Endothelial cell of umbilical vein (primary cell): Measurements from ENCODE around the gene SLF2. TPM values are rescaled to one million over a fixed set of nuclear protein-coding genes. Genes with fewer than 3 reads are reported as not detected.

ENCODE experiments used
- BruUV-seq: library from RNA; stranded (reverse); fragments of 400-500 nt; replicated peaks from 2 replicates; lab custom pipeline; 2021; lab: Mats Ljungman, UMichigan
- CTCF ChIA-PET: fragments of 300-600, 350-600 bp; sonication (Branson Sonifier 250); formaldehyde crosslinking; loops from one replicate; lab custom pipeline; 2021; ENCODE audit warnings: antibody characterized with exemption, inconsistent platforms; lab: Charles Lee
- POLR2A ChIA-PET: fragments of 300-600, 350-600 bp; sonication (Branson Sonifier 250); formaldehyde crosslinking; loops from one replicate; lab custom pipeline; 2021; ENCODE audit warnings: antibody characterized with exemption, inconsistent platforms; lab: Charles Lee
- DNase-seq: peaks from one replicate; pipeline ENCODE4 v3.0.0-alpha.2; 2011; ENCODE audit warnings: low read depth, low spot score
- FAIRE-seq: peaks from 2 replicates; lab custom pipeline; 2011; peaks lifted over from hg19 to GRCh38; lab: Jason Lieb, UNC
- H2AFZ ChIP-seq: 2 replicates; pipeline ENCODE4 v1.6.0; 2012; ENCODE audit warnings: low read depth, low read length, control low read depth, inconsistent platforms
- H3K27ac ChIP-seq: 2 replicates; pipeline ENCODE4 v1.5.1; 2011; ENCODE audit warnings: low read depth, mild to moderate bottlenecking, control low read depth, low read length, moderate library complexity; ENCODE audit not compliant: insufficient read depth
- H3K27me3 ChIP-seq, 2 experiments: 2 replicates each; pipeline versions ENCODE4 v1.6.0 to v1.6.1; 2011; ENCODE audit warnings: low read length in 2 of 2, mixed read lengths in 1 of 2; ENCODE audit not compliant: control insufficient read depth in 2 of 2, insufficient read depth in 2 of 2
- H3K36me3 ChIP-seq, 2 experiments: 2 replicates in 1 of 2; 3 replicates in 1 of 2; pipeline ENCODE4 v1.5.1; 2011; ENCODE audit warnings: low read length in 2 of 2, mild to moderate bottlenecking in 1 of 2, moderate library complexity in 1 of 2; ENCODE audit not compliant: control insufficient read depth in 2 of 2, insufficient read depth in 2 of 2; ENCODE audit errors: extremely low read depth in 1 of 2
- H3K4me1 ChIP-seq: 3 replicates; pipeline ENCODE4 v1.5.1; 2011; ENCODE audit warnings: mild to moderate bottlenecking, low read length; ENCODE audit not compliant: control insufficient read depth, insufficient read depth; ENCODE audit errors: extremely low read depth
- H3K4me2 ChIP-seq: 2 replicates; pipeline ENCODE4 v1.6.1; 2011; ENCODE audit warnings: low read length, control low read depth, mixed read lengths; ENCODE audit not compliant: insufficient read depth
- H3K4me3 ChIP-seq, 3 experiments: fragments of 200-600 bp in 1 of 3; sonication (generic), shearing (Covaris generic) in 1 of 3; replicated peaks in 1 of 3; 2 replicates each; pipeline ENCODE4 v1.5.1; 2011 to 2016; ENCODE audit warnings: control low read depth in 3 of 3, low read length in 3 of 3, mild to moderate bottlenecking in 2 of 3, inconsistent platforms in 1 of 3, low read depth in 1 of 3, moderate library complexity in 1 of 3; ENCODE audit not compliant: insufficient read depth in 1 of 3
- H3K79me2 ChIP-seq: 2 replicates; pipeline ENCODE4 v1.6.0; 2012; ENCODE audit warnings: low read length, inconsistent platforms; ENCODE audit not compliant: control insufficient read depth, insufficient read depth
- H3K9ac ChIP-seq: replicated peaks from 2 replicates; pipeline ENCODE3; 2011; ENCODE audit warnings: low read length, control low read depth; ENCODE audit not compliant: insufficient read depth; ENCODE audit errors: extremely low read depth
- H3K9me1 ChIP-seq: replicated peaks from 3 replicates; pipeline ENCODE4 v1.6.0; 2011; ENCODE audit warnings: mild to moderate bottlenecking, low read length; ENCODE audit not compliant: control insufficient read depth, insufficient read depth; ENCODE audit errors: extremely low read depth
- H3K9me3 ChIP-seq: replicated peaks from 2 replicates; pipeline ENCODE4 v1.5.1; 2012; ENCODE audit warnings: low read length, inconsistent platforms; ENCODE audit not compliant: control insufficient read depth, insufficient read depth
- H4K20me1 ChIP-seq: replicated peaks from 2 replicates; pipeline ENCODE3; 2011; ENCODE audit warnings: mild to moderate bottlenecking, low read length; ENCODE audit not compliant: control insufficient read depth, insufficient read depth; ENCODE audit errors: extremely low read depth
- CTCF ChIP-seq, 2 donors: IDR thresholded peaks; 1 replicate in 1 of 2; 2 replicates in 1 of 2; pipeline ENCODE4 v1.5.1; 2011; ENCODE audit warnings: low read length in 2 of 2, mild to moderate bottlenecking in 2 of 2, moderate library complexity in 2 of 2, control low read depth in 1 of 2, inconsistent platforms in 1 of 2, low read depth in 1 of 2; ENCODE audit not compliant: insufficient read depth in 1 of 2; ENCODE audit errors: extremely low read depth in 1 of 2
- FOS ChIP-seq: IDR thresholded peaks from 2 replicates; pipeline ENCODE4 v1.6.1; 2011; ENCODE audit warnings: mild to moderate bottlenecking, low read length, moderate library complexity, borderline replicate concordance; ENCODE audit not compliant: insufficient read depth
- GATA2 ChIP-seq: IDR thresholded peaks from 2 replicates; pipeline ENCODE4 v1.7.0; 2011; ENCODE audit warnings: low read depth, mild to moderate bottlenecking, moderate library complexity, mixed read lengths, low read length; ENCODE audit not compliant: insufficient read length, insufficient read depth
- dilution Hi-C: fragments of 300-500 bp; cut with MboI; formaldehyde crosslinking; loops from one replicate; pipeline ENCODE4 v1.15.0; 2019; ENCODE audit warnings: low sequenced_read_pairs; ENCODE audit not compliant: extremely low pct_ligation_motif_present
- intact Hi-C: fragments of 100-400 bp; cut with micrococcal nuclease; formaldehyde crosslinking; loops from one replicate; pipeline ENCODE4 v1.10.0; 2022
- polyA plus RNA-seq, 4 experiments: library from polyadenylated mRNA; depleted of rRNA in 3 of 4; stranded (reverse) in 3 of 4; unstranded in 1 of 4; fragments of >200 nt; gene quantifications; 2 replicates each; pipeline versions ENCODE4 v1.2.1 to v1.2.3, GENCODE V29; 2011 to 2012; ENCODE audit warnings: missing spikeins in 1 of 4
- total RNA-seq: library from RNA; stranded (reverse); gene quantifications from 2 replicates; pipeline ENCODE4 v1.2.3, GENCODE V29; 2021

SLF2 gene
- total and polyA plus RNA-seq, 2 donors (not counting 3 experiments of a cell fraction or from before 2014, with no cell fraction given), result 7.5 to 35.5 TPM

DNA sequence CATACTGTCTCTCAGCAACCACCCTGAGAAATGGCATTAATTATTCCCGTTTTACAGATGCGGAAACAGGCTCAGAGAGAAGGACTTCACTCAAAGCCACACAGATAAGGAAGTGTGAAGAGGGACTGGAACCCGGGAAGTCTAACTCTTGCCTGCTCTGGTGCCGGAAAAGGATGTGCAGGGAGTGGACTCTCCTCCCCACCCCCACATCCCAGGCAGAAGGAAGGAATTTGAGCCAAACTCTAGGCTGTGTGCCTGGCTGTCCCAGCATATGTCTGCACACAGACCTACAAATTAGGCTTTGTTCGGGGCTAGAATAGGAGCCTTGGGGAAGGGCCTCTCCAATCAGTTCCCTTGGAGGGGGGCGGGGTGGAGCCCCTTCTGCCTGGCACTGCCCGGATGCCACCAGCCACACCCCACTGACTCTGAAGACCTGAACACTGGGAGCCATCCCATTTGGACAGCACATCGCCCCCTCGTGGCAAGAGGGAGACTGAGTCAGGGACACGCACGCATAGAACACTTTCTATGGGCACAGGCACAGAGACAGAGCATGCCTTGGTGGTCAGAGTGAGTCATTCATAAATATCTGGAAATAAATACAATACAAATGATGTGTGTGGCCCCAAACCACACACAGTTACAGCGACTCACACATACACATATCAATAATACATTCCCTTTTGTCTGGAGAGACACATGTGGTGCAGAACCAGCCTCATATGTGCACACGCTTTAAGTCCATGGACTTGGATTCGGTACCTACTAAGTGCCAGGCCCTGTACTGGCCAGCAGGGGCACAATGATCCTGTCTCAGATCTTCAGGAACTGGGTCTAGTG lies 100.0 kb downstream of the SLF2 start:
- BruUV-seq, result no TSS peak
- Histone ChIP-seq H3K4me2 (peak overlapping the region; percentile 12), H3K79me2 (no peaks in the 10 kb centered on the region), H3K9ac (no peak overlapping the region), H3K27me3 (no peaks in the 10 kb centered on the region), H3K9me1 (no peaks in the 10 kb centered on the region), H3K4me3 (no peak overlapping the region), H3K36me3 (no peaks in the 10 kb centered on the region), H3K4me1 (peaks cover 13% of the 10 kb centered on the region), H3K27ac (peak overlapping the region; percentile 12), H3K9me3 (no peaks in the 10 kb centered on the region), H2AFZ (peak overlapping the region; percentile 56), H4K20me1 (no peaks in the 10 kb centered on the region)
- DNase-seq, result peak; percentile 95
- intact Hi-C loops (loop anchor here (1.0 to 10.0 kb wide), 5 partner anchors 14 to 340 kb away; partner anchors contain the start of genes SEMA4G and SLF2), dilution Hi-C loops (no loop called here)
- ChIA-PET CTCF (interaction anchor here (1.6 to 8.8 kb wide), 3 partner anchors 11 to 17 kb away, joined by 18 to 92 read pairs (median 21); partner anchors contain the start of gene LZTS2), POLR2A (no interaction called here)
- TF ChIP-seq FOS (peak; percentile 80), GATA2 (no peak), CTCF (IDR thresholded peaks at IDR 0.05; ENCODE audit: extremely low read depth in 1 of 2, insufficient read depth in 1 of 2, low read depth in 1 of 2, low read length in 2 of 2) (peak; percentile 80 to 96)
- peak; percentile 98 for FAIRE-seq
